Amygdala (tissue), 56 donors: Measurements from ENCODE around the gene CHN2.
A peak's percentile ranks its signal among the peaks of the same experiment; 100 is the strongest.

Experiments
- DNase-seq, 56 donors: peaks; one replicate each; lab custom pipeline; 2025; lab: John Stamatoyannopoulos, UW

Gene CHN2

GRCh38 chr7:29327455-29327854, 132.9 kb downstream of the CHN2 start:
- no peak for DNase-seq

- no peak for DNase-seq
These were observed 133.5 kb downstream of the CHN2 start for GRCh38 chr7:29328045-29328444.

GRCh38 chr7:29328811-29329210, 134.2 kb downstream of the CHN2 start:
- no peak for DNase-seq

GRCh38 chr7:29329686-29330085, 135.1 kb downstream of the CHN2 start:
- no peak for DNase-seq

- DNase-seq, result no peak
These were observed 135.6 kb downstream of the CHN2 start for GRCh38 chr7:29330136-29330535.

- no peak for DNase-seq
These were observed 136.6 kb downstream of the CHN2 start for GRCh38 chr7:29331163-29331562.

GRCh38 chr7:29332042-29332811, 137.7 kb downstream of the CHN2 start:
- peak in 12 of 56 donors; percentile 10 to 35 (median 26) for DNase-seq

GRCh38 chr7:29332875-29333855, 138.6 kb downstream of the CHN2 start:
- peak in 12 of 56 donors; percentile 10 to 31 (median 23) for DNase-seq

- DNase-seq, result peak in 1 of 56 donors; percentile 7
These were observed 140.9 kb downstream of the CHN2 start for GRCh38 chr7:29335188-29336083.

- peak in 1 of 56 donors; percentile 14 for DNase-seq
These were observed 143.1 kb downstream of the CHN2 start for GRCh38 chr7:29337546-29338116.

GRCh38 chr7:29340696-29341095, 146.1 kb downstream of the CHN2 start:
- DNase-seq, result no peak

GRCh38 chr7:29341156-29341555, 146.6 kb downstream of the CHN2 start:
- no peak for DNase-seq

- no peak for DNase-seq
These were observed 148.2 kb downstream of the CHN2 start for GRCh38 chr7:29342761-29343160.

- DNase-seq, result no peak
These were observed 148.8 kb downstream of the CHN2 start for GRCh38 chr7:29343399-29343798.

- DNase-seq, result no peak
These were observed 149.9 kb downstream of the CHN2 start for GRCh38 chr7:29344334-29344978.

- peak in 45 of 56 donors; percentile 9 to 82 (median 41) for DNase-seq
These were observed 151.0 kb downstream of the CHN2 start for GRCh38 chr7:29345590-29345989.

- DNase-seq, result no peak
These were observed 151.8 kb downstream of the CHN2 start for GRCh38 chr7:29346231-29346978.

- no peak for DNase-seq
These were observed 154.8 kb downstream of the CHN2 start for GRCh38 chr7:29349362-29349761.

GRCh38 chr7:29350351-29350750, 155.8 kb downstream of the CHN2 start:
- DNase-seq, result no peak
